Left renal cortex interstitium (tissue), 4 donors: Measurements from ENCODE around the gene FGD4. TPM values are rescaled to one million over a fixed set of nuclear protein-coding genes. Genes with fewer than 3 reads are reported as not detected.

Source experiments
- DNase-seq, 4 donors: peaks; one replicate each; pipeline ENCODE4 v3.0.0-alpha.2; 2013; ENCODE audit warnings: low read depth in 4 of 4, low spot score in 2 of 4, missing footprints in 1 of 4
- polyA plus RNA-seq, 4 donors: library from polyadenylated mRNA; unstranded; fragments of 120-200 nt; gene quantifications; one replicate each; pipeline ENCODE4 v1.2.1, GENCODE V29; 2013; ENCODE audit not compliant: insufficient read length in 4 of 4

The FGD4 gene
- polyA plus RNA-seq, 4 donors: 14.2 to 18.5 (median 16.9) TPM

- DNase-seq: no peak
Observed at GRCh38 chr12:32596030-32596429, 196.7 kb downstream of the FGD4 start.

- DNase-seq: no peak
Observed at GRCh38 chr12:32598688-32599087, 199.3 kb downstream of the FGD4 start.

- no peak for DNase-seq
Observed at GRCh38 chr12:32600681-32601080, 201.3 kb downstream of the FGD4 start.

- DNase-seq: no peak
Observed at GRCh38 chr12:32603071-32603470, 203.7 kb downstream of the FGD4 start.

GRCh38 chr12:32603858-32604257, 204.5 kb downstream of the FGD4 start:
- no peak for DNase-seq

GRCh38 chr12:32604565-32604964, 205.2 kb downstream of the FGD4 start:
- no peak for DNase-seq

- no peak for DNase-seq
Observed at GRCh38 chr12:32605326-32606095, 206.2 kb downstream of the FGD4 start.

- no peak for DNase-seq
Observed at GRCh38 chr12:32606443-32606842, 207.1 kb downstream of the FGD4 start.

- no peak for DNase-seq
Observed at GRCh38 chr12:32609966-32610365, 210.6 kb downstream of the FGD4 start.

GRCh38 chr12:32611986-32612385, 212.6 kb downstream of the FGD4 start:
- DNase-seq: no peak

GRCh38 chr12:32612658-32613614, 213.6 kb downstream of the FGD4 start:
- no peak for DNase-seq

GRCh38 chr12:32615441-32615840, 216.1 kb downstream of the FGD4 start:
- DNase-seq: no peak

- no peak for DNase-seq
Observed at GRCh38 chr12:32617534-32617933, 218.2 kb downstream of the FGD4 start.

GRCh38 chr12:32618115-32618514, 218.8 kb downstream of the FGD4 start:
- no peak for DNase-seq

- no peak for DNase-seq
Observed at GRCh38 chr12:32627976-32628375, 228.6 kb downstream of the FGD4 start.

GRCh38 chr12:32641287-32641901, 242.0 kb downstream of the FGD4 start:
- no peak for DNase-seq

- DNase-seq: no peak
Observed at GRCh38 chr12:32644431-32644830, 245.1 kb downstream of the FGD4 start.

- DNase-seq: no peak
Observed at GRCh38 chr12:32647275-32647674, 247.9 kb downstream of the FGD4 start.

GRCh38 chr12:32650508-32650907, 251.2 kb downstream of the FGD4 start:
- DNase-seq: no peak

- DNase-seq: no peak
Observed at GRCh38 chr12:32651151-32651955, 252.0 kb downstream of the FGD4 start.

GRCh38 chr12:32651956-32652210, 252.5 kb downstream of the FGD4 start:
- no peak for DNase-seq
